Lower leg skin (tissue), 3 donors: ENCODE results near the gene CLEC19A.

Source experiments
- CTCF ChIP-seq, 3 donors: fragments of 450-650 bp; IDR thresholded peaks; one replicate each; pipeline ENCODE4 v1.5.1; 2016; ENCODE audit warnings: antibody characterized with exemption in 3 of 3, mild to moderate bottlenecking in 3 of 3, moderate library complexity in 2 of 3
- POLR2A ChIP-seq, 2 donors: fragments of 450-650 bp; IDR thresholded peaks; one replicate each; pipeline ENCODE4 v1.6.1; 2016 to 2017; ENCODE audit warnings: antibody characterized with exemption in 2 of 2, mild to moderate bottlenecking in 1 of 2, moderate library complexity in 1 of 2

DNA sequence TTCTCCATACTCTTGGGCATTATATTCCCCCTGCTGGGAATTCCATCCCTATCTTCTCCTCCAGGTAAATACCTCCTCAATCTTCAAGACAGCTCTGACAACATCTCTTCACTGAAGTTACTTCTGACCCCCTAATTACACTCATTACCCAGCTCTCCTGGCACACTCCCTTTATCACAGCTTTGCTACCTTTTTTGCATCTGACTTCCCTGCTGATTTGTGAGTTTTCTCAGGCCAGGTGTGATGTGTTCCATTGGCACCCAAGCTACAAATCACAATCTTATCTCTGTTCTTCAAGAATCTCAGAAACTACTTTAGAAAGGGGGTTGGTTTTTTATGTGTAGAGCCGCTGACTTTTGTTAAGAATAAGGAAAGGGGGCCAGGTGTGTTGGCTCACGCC, 14.0 kb downstream of the CLEC19A start:
- TF ChIP-seq CTCF (IDR thresholded peaks at IDR 0.05) (no peak), POLR2A (IDR thresholded peaks at IDR 0.05) (no peak)
